OCI-M1 (cell line): ENCODE results near the gene PHTF2.

Experiments
- DNase-seq: peaks from one replicate; lab custom pipeline; 2025; lab: John Stamatoyannopoulos, UW

The PHTF2 gene

GRCh38 chr7:77931841-77932240, 133.3 kb downstream of the PHTF2 start:
- DNase-seq: no peak

- no peak for DNase-seq
Measured at GRCh38 chr7:77933394-77933793, 134.8 kb downstream of the PHTF2 start.

GRCh38 chr7:77935652-77936348, 137.2 kb downstream of the PHTF2 start:
- DNase-seq: peak; percentile 72

- peak; percentile 90 for DNase-seq
Measured at GRCh38 chr7:77940647-77941046, 142.1 kb downstream of the PHTF2 start.

- no peak for DNase-seq
Measured at GRCh38 chr7:77942431-77942830, 143.9 kb downstream of the PHTF2 start.

- peak; percentile 84 for DNase-seq
Measured at GRCh38 chr7:77944183-77945182, 145.9 kb downstream of the PHTF2 start.

GRCh38 chr7:77950548-77950947, 152.0 kb downstream of the PHTF2 start:
- no peak for DNase-seq

- no peak for DNase-seq
Measured at GRCh38 chr7:77954773-77955555, 156.4 kb downstream of the PHTF2 start.

GRCh38 chr7:77958436-77958835, 159.9 kb downstream of the PHTF2 start:
- no peak for DNase-seq

- no peak for DNase-seq
Measured at GRCh38 chr7:77959080-77959479, 160.5 kb downstream of the PHTF2 start.

GRCh38 chr7:77960336-77960735, 161.8 kb downstream of the PHTF2 start:
- DNase-seq: no peak

GRCh38 chr7:77967429-77967828, 168.9 kb downstream of the PHTF2 start:
- DNase-seq: no peak

GRCh38 chr7:77971726-77972125, 173.2 kb downstream of the PHTF2 start:
- DNase-seq: no peak

- DNase-seq: peak; percentile 47
Measured at GRCh38 chr7:77975672-77976480, 177.3 kb downstream of the PHTF2 start.

GRCh38 chr7:77979219-77979618, 180.6 kb downstream of the PHTF2 start:
- DNase-seq: no peak

GRCh38 chr7:77980087-77980713, 181.6 kb downstream of the PHTF2 start:
- DNase-seq: no peak

- no peak for DNase-seq
Measured at GRCh38 chr7:77982926-77983550, 184.5 kb downstream of the PHTF2 start.

- no peak for DNase-seq
Measured at GRCh38 chr7:77983973-77984372, 185.4 kb downstream of the PHTF2 start.

GRCh38 chr7:77985232-77985973, 186.8 kb downstream of the PHTF2 start:
- no peak for DNase-seq

- no peak for DNase-seq
Measured at GRCh38 chr7:77985974-77986339, 187.4 kb downstream of the PHTF2 start.
